Breast epithelium (tissue), 4 donors: ENCODE results near the gene EXOSC7. TPM values are rescaled to one million over a fixed set of nuclear protein-coding genes. Genes with fewer than 3 reads are reported as not detected.

Experiments
- DNase-seq, 2 donors: peaks; one replicate each; pipeline ENCODE4 v3.0.0-alpha.2; 2019; ENCODE audit warnings: low spot score in 2 of 2
- H3K27ac ChIP-seq, 2 donors: fragments of 200-600 bp; sonication (generic) in 1 of 2; one replicate each; pipeline ENCODE4 v1.5.1; 2016 to 2019; ENCODE audit warnings: mild to moderate bottlenecking in 1 of 2
- H3K27me3 ChIP-seq, 2 donors: fragments of 200-600 bp; sonication (generic) in 1 of 2; one replicate each; pipeline versions ENCODE4 v1.5.1 to v1.6.0; 2017 to 2019; ENCODE audit warnings: control low read depth in 1 of 2, mild to moderate bottlenecking in 1 of 2
- H3K36me3 ChIP-seq: fragments of 200-600 bp; one replicate; pipeline ENCODE4 v1.5.1; 2019
- H3K4me1 ChIP-seq, 2 donors: fragments of 200-600 bp; sonication (generic); one replicate each; pipeline ENCODE4 v1.5.1; 2016 to 2019; ENCODE audit warnings: control low read depth in 1 of 2
- H3K4me3 ChIP-seq, 3 donors: fragments of 200-600 bp; sonication (generic); 1 replicate in 2 of 3; 2 replicates in 1 of 3; pipeline ENCODE4 v1.5.1; 2016 to 2019; ENCODE audit warnings: mild to moderate bottlenecking in 3 of 3, moderate library complexity in 2 of 3
- H3K9me3 ChIP-seq, 2 donors: fragments of 200-600 bp; sonication (generic) in 1 of 2; one replicate each; pipeline ENCODE4 v1.5.1; 2016 to 2019; ENCODE audit warnings: control low read depth in 1 of 2
- POLR2A ChIP-seq: fragments of 450-650 bp; IDR thresholded peaks from one replicate; pipeline ENCODE4 v1.6.1; 2016; ENCODE audit warnings: antibody characterized with exemption, mild to moderate bottlenecking, moderate library complexity
- POLR2AphosphoS5 ChIP-seq, 3 donors: sonication (generic); formaldehyde crosslinking; IDR thresholded peaks; one replicate each; pipeline ENCODE4 v1.6.1; 2017; ENCODE audit warnings: antibody characterized with exemption in 3 of 3
- intact Hi-C: fragments of 100-400 bp; cut with DNase I; formaldehyde crosslinking; loops from one replicate; pipeline ENCODE4 v1.15.1; 2023; ENCODE audit warnings: low total_unique reads
- total RNA-seq, 3 donors: library from RNA; depleted of rRNA; stranded (reverse); fragments of >200 nt; gene quantifications; one replicate each; pipeline ENCODE4 v1.1.0, GENCODE V29; 2016
- TF ChIP-seq, protein P1 (sequence below), 3 donors: fragments of 450-650 bp; IDR thresholded peaks; one replicate each; pipeline ENCODE4 v1.5.1; 2016 to 2017; ENCODE audit warnings: antibody characterized with exemption in 3 of 3, mild to moderate bottlenecking in 3 of 3, moderate library complexity in 3 of 3

Gene EXOSC7
- total RNA-seq, 3 donors from 2014 or later = 39.0 to 54.9 (median 43.0) TPM

DNA sequence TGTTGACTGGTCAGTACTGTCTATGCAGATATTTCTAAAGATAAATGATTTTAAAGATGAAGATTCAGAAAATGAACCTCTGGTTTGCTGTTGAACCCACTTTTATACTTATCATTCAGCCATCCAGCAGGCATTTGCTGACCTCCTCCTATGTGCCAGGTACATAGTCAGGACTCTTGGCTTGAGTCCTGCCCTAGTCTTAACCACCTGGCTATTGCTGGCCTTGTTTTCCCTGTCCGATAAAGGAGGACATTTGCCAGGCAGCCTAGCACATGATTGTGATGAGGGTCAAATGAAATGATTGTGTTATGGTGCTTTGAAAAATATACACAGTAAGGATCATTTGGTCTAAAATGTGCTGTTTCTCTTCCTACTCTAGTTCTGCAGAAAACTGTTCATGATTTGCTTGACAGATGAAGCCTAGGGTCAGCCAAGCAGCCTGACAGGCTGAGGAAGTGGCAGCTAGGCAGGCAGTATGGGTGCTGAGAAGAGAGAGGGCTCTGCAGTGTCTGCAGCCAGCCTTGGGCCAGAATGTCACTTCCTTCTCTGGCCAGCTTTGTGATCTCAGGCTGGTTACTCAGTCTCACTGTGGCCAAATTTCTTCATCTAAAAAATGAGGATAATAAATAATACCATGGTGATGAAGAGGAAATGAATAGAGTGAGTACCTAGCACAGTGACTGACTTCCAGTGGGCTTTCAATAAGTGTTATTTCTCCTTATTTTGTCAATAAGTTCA is 13.8 kb downstream of the EXOSC7 start:
- H3K36me3 ChIP-seq = no peaks in the 10 kb centered on the region
- H3K27ac ChIP-seq = no peak overlapping the region
- no peaks in the 10 kb centered on the region for H3K4me1 ChIP-seq
- no peak for DNase-seq
- intact Hi-C loops = no loop called here
- TF ChIP-seq POLR2AphosphoS5 (IDR thresholded peaks at IDR 0.05) (no peak), POLR2A (no peak)
- TF ChIP-seq, protein P1, sequence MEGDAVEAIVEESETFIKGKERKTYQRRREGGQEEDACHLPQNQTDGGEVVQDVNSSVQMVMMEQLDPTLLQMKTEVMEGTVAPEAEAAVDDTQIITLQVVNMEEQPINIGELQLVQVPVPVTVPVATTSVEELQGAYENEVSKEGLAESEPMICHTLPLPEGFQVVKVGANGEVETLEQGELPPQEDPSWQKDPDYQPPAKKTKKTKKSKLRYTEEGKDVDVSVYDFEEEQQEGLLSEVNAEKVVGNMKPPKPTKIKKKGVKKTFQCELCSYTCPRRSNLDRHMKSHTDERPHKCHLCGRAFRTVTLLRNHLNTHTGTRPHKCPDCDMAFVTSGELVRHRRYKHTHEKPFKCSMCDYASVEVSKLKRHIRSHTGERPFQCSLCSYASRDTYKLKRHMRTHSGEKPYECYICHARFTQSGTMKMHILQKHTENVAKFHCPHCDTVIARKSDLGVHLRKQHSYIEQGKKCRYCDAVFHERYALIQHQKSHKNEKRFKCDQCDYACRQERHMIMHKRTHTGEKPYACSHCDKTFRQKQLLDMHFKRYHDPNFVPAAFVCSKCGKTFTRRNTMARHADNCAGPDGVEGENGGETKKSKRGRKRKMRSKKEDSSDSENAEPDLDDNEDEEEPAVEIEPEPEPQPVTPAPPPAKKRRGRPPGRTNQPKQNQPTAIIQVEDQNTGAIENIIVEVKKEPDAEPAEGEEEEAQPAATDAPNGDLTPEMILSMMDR (IDR thresholded peaks at IDR 0.05) = no peak
- H3K27me3 ChIP-seq = no peaks in the 10 kb centered on the region
- H3K4me3 ChIP-seq = no peak overlapping the region
- H3K9me3 ChIP-seq = no peaks in the 10 kb centered on the region

DNA sequence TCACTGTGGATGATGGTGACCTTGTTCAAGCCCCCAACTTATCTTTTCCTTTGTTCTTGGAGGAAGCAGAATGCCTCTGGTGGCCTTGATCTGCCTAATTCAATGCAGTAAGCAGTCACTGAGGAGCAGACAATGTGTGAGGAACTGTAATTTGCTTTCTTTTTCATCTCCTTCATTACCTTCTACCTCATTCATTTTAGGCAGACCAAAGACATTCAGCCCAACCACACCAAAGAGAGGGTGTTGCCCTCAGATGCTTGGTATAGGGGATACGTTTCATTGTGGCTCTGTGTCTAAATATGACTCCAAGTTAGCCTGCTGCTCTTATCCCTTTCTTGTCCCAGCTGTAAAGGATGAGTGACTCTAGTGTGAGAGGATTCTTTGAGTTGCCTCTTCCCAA is 15.3 kb downstream of the EXOSC7 start:
- TF ChIP-seq, protein P1 (IDR thresholded peaks at IDR 0.05) = no peak
- no peak for TF ChIP-seq POLR2AphosphoS5 (IDR thresholded peaks at IDR 0.05)
- no peak for TF ChIP-seq POLR2A
- Histone ChIP-seq H3K9me3 (no peaks in the 10 kb centered on the region), H3K27me3 (no peaks in the 10 kb centered on the region), H3K36me3 (no peaks in the 10 kb centered on the region), H3K4me1 (no peaks in the 10 kb centered on the region), H3K4me3 (no peak overlapping the region), H3K27ac (no peak overlapping the region)
- intact Hi-C loops = no loop called here
- no peak for DNase-seq

DNA sequence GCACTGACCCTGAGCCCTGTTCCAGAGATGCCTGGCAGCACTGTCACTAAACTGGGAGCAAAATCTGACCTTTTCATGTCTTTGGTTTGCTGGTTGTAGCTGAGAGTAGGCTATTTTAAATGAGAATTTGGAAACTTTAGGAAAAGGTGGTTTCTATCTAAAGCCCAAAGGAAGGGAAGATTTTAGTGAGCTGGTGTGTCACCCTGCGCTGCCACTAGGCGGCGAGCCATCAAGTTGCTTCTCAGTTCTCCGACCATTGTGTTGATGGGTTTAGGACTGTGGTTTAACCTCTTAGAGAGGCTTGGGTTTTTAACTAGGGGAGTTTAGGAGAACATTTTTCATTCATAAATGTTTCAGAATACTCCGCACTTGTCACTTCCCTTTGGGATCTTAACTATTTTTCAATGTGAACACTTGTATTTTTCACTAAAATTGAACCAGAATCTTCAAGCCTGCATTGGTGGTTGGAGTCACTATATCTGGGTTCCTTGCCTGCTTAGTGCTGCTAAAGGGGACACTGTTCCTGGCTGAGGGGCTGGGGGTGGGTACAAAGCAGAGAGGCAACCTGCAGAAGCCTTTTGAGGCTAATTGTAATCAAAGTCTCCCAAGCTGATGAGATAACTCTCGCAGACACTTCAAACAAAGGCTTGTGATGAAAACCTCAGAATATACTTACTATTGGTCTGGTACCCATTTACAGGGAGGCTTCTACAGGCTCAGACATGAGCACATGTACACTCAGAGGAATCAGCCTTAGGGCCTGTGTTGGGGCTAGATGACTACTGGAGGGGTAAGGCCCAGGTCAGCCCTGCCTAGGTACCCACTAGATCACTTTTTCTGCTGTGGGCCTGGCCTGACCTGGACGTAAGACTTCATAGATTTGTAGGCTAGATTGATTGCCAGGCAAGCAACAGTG is 16.8 kb downstream of the EXOSC7 start:
- peak overlapping the region in 1 of 2 donors; percentile 71 for H3K27ac ChIP-seq
- intact Hi-C loops = loop anchor here (2.0 kb wide), 1 partner anchor 68 kb away; no protein-coding TSS in a partner anchor
- no peak for TF ChIP-seq POLR2AphosphoS5 (IDR thresholded peaks at IDR 0.05)
- TF ChIP-seq, protein P1 (IDR thresholded peaks at IDR 0.05) = peak in 2 of 3 donors; percentile 12 to 37
- TF ChIP-seq POLR2A = no peak
- H3K4me1 ChIP-seq = no peaks in the 10 kb centered on the region
- no peak for DNase-seq
- H3K36me3 ChIP-seq = no peaks in the 10 kb centered on the region
- H3K9me3 ChIP-seq = no peaks in the 10 kb centered on the region
- H3K4me3 ChIP-seq = no peak overlapping the region
- H3K27me3 ChIP-seq = no peaks in the 10 kb centered on the region

DNA sequence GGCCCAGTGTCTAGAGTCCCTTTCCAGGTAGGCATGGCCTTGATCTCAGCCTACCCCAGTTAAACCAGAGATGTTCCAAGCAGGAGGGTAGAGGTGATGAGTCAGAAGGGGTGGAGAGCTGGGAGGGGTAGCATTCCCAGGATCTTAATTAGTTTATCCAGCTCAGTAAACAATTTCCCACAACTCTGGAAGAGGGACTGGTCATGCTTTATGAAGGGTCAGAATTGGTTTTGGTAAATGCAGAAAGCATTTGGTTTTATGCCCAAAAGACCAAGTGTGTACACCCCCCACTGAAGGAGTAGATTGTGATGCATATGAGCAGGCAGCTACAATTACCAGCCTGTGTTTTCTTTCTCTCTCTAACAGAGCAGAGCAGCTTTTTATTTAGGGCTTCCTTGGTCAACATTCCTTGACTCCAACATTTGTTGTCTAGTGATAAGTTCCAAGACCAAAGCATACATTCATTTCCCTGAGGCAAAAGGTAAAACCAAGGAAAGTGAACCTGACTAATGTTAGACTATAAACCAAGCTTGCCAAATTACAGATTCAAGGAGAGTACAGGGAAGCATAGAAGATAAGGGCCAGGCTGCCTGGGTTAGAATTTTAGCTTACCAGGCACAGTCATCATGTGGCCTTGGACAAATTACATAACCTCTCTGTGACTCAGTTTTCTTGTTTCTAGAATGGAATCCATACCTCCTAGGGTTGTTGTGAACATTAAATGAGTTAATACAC is 17.6 kb downstream of the EXOSC7 start:
- TF ChIP-seq, protein P1 (IDR thresholded peaks at IDR 0.05) = no peak
- TF ChIP-seq POLR2A = no peak
- no peak for TF ChIP-seq POLR2AphosphoS5 (IDR thresholded peaks at IDR 0.05)
- Histone ChIP-seq H3K4me3 (no peak overlapping the region), H3K36me3 (no peaks in the 10 kb centered on the region), H3K27ac (peak overlapping the region in 1 of 2 donors; percentile 71), H3K27me3 (no peaks in the 10 kb centered on the region), H3K9me3 (no peaks in the 10 kb centered on the region), H3K4me1 (no peaks in the 10 kb centered on the region)
- no peak for DNase-seq
- intact Hi-C loops = loop anchor here (2.0 kb wide), 1 partner anchor 67 kb away; no protein-coding TSS in a partner anchor
